ENCODE measurements around the gene AOAH.

DNA sequence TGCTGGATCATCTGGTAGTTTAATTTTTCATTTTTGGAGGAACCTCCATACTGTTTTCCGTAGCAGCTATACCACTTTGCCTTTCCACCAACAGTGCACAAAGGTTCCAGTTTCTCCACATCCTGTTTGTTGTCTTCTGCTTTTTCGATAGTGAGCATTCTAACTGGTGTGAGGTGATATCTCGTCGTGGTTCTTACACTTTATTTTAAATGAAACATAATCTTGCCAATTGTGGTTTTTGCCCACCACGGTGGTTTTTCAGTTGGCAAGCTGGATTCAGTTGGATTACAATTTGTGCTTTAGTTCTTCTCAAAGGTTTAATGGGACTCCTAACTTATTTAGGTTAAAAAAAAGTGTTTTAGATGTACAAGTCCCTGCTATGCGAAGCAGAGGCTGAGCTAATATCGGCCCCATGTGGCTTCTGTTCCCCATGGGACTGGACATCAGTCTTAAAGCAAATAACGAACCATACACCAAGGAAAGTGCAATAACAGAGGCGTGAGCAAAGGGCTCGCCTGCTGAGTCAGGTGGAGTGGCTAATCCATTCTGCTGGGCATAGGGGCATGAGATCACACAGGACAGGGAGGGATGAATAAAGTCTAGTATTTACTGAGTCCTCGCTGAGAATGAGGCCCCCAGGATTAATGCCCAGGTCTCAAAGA, 153.6 kb downstream of the AOAH start:
- TF ChIP-seq, protein P1, sequence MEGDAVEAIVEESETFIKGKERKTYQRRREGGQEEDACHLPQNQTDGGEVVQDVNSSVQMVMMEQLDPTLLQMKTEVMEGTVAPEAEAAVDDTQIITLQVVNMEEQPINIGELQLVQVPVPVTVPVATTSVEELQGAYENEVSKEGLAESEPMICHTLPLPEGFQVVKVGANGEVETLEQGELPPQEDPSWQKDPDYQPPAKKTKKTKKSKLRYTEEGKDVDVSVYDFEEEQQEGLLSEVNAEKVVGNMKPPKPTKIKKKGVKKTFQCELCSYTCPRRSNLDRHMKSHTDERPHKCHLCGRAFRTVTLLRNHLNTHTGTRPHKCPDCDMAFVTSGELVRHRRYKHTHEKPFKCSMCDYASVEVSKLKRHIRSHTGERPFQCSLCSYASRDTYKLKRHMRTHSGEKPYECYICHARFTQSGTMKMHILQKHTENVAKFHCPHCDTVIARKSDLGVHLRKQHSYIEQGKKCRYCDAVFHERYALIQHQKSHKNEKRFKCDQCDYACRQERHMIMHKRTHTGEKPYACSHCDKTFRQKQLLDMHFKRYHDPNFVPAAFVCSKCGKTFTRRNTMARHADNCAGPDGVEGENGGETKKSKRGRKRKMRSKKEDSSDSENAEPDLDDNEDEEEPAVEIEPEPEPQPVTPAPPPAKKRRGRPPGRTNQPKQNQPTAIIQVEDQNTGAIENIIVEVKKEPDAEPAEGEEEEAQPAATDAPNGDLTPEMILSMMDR (IDR thresholded peaks at IDR 0.05) = no peak
- TF ChIP-seq POLR2AphosphoS5 (IDR thresholded peaks at IDR 0.05) = no peak
- no peak for TF ChIP-seq POLR2A (IDR thresholded peaks at IDR 0.05)
- TF ChIP-seq EP300 (IDR thresholded peaks at IDR 0.05) = no peak

Measured in suprapubic skin (tissue), 4 donors.